ENCODE results near the gene DRC3. TPM values are rescaled to one million over a fixed set of nuclear protein-coding genes. Genes with fewer than 3 reads are reported as not detected.

Gene DRC3
- total and polyA plus RNA-seq, 4 donors: 0.61 to 1.5 (median 1.1) TPM

- WGBS: 98% methylated on average over 3 of the region's 3 CpGs
- H3K27me3 ChIP-seq (ENCODE audit: control insufficient read depth in 4 of 4, insufficient read depth in 4 of 4, low read length in 3 of 4): no peaks in the 10 kb centered on the region
- H3K4me3 ChIP-seq (ENCODE audit: low read depth in 1 of 3, low read length in 3 of 3): no peak overlapping the region
- H3K9ac ChIP-seq (ENCODE audit: low read depth in 1 of 2, low read length in 2 of 2): no peak overlapping the region
- no peaks in the 10 kb centered on the region for H3K36me3 ChIP-seq (ENCODE audit: control insufficient read depth in 4 of 4, insufficient read depth in 3 of 4, low read depth in 1 of 4, low read length in 3 of 4)
- H3K9me3 ChIP-seq (ENCODE audit: control insufficient read depth in 4 of 4, low read length in 3 of 4): no peaks in the 10 kb centered on the region
- peaks cover 0 to 3% (median 0%) of the 10 kb centered on the region in 4 donors for H3K4me1 ChIP-seq (ENCODE audit: control insufficient read depth in 4 of 4, insufficient read depth in 4 of 4, low read length in 3 of 4)
- H3K27ac ChIP-seq (ENCODE audit: low read depth in 1 of 2, low read length in 2 of 2): no peak overlapping the region
- DNase-seq (ENCODE audit: low spot score): no peak
- TF ChIP-seq YY1 (IDR thresholded peaks at IDR 0.05): no peak
- no peak for TF ChIP-seq REST (IDR thresholded peaks at IDR 0.05)
- no peak for TF ChIP-seq FOXA2 (IDR thresholded peaks at IDR 0.05)
- no peak for TF ChIP-seq SP1 (IDR thresholded peaks at IDR 0.05)
- no peak for TF ChIP-seq CTCF (IDR thresholded peaks at IDR 0.05; ENCODE audit: low read depth, low read length, missing input control)
- no peak for TF ChIP-seq ZBTB33 (IDR thresholded peaks at IDR 0.05)
- no peak for TF ChIP-seq MAX (IDR thresholded peaks at IDR 0.05)
- no peak for TF ChIP-seq TAF1 (conservative IDR thresholded peaks at IDR 0.05)
- TF ChIP-seq NR2F2 (IDR thresholded peaks at IDR 0.05): no peak
- TF ChIP-seq RXRA (IDR thresholded peaks at IDR 0.05): no peak
- no peak for TF ChIP-seq RAD21 (IDR thresholded peaks at IDR 0.05)
- no peak for TF ChIP-seq FOXA1 (IDR thresholded peaks at IDR 0.05)
- TF ChIP-seq ATF3 (IDR thresholded peaks at IDR 0.05): no peak
Measured at GRCh38 chr17:17952691-17953090, 20.0 kb upstream of the DRC3 start.

DNA sequence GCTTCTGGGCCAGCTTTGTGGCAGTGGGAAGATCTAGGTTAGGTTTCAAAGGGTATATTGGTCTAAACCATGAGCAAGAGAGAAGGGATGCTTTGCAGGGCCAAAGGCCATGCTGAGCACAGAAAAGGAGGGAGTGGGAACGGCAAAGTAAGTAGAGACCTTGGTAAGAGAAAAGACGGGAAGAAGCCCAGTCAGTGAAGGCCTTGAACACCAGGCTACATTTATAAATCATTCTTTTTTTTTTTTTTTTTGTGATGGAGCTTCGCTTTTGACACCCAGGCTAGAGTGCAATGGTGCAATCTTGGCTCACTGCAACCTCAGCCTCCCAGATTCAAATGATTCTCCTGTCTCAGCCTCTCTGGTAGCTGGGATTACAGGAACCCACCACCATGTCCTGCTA is 18.6 kb upstream of the DRC3 start:
- no peak overlapping the region for H3K9ac ChIP-seq (ENCODE audit: low read depth in 1 of 2, low read length in 2 of 2)
- WGBS: 96% methylated on average over 3 of the region's 3 CpGs
- H3K27me3 ChIP-seq (ENCODE audit: control insufficient read depth in 4 of 4, insufficient read depth in 4 of 4, low read length in 3 of 4): no peaks in the 10 kb centered on the region
- H3K27ac ChIP-seq (ENCODE audit: low read depth in 1 of 2, low read length in 2 of 2): no peak overlapping the region
- H3K36me3 ChIP-seq (ENCODE audit: control insufficient read depth in 4 of 4, insufficient read depth in 3 of 4, low read depth in 1 of 4, low read length in 3 of 4): no peaks in the 10 kb centered on the region
- no peaks in the 10 kb centered on the region for H3K9me3 ChIP-seq (ENCODE audit: control insufficient read depth in 4 of 4, low read length in 3 of 4)
- H3K4me3 ChIP-seq (ENCODE audit: low read depth in 1 of 3, low read length in 3 of 3): no peak overlapping the region
- H3K4me1 ChIP-seq (ENCODE audit: control insufficient read depth in 4 of 4, insufficient read depth in 4 of 4, low read length in 3 of 4): peaks cover 0 to 4% (median 0%) of the 10 kb centered on the region in 4 donors
- DNase-seq (ENCODE audit: low spot score): no peak
- TF ChIP-seq REST (IDR thresholded peaks at IDR 0.05) (no peak), FOXA2 (IDR thresholded peaks at IDR 0.05) (no peak), MAX (IDR thresholded peaks at IDR 0.05) (no peak), RAD21 (IDR thresholded peaks at IDR 0.05) (no peak), TAF1 (conservative IDR thresholded peaks at IDR 0.05) (no peak), YY1 (IDR thresholded peaks at IDR 0.05) (no peak), GABPA (IDR thresholded peaks at IDR 0.05 in 1 of 2, conservative IDR thresholded peaks at IDR 0.05 in 1 of 2) (no peak), SP1 (IDR thresholded peaks at IDR 0.05) (no peak), CTCF (IDR thresholded peaks at IDR 0.05; ENCODE audit: low read depth, low read length, missing input control) (no peak), EGR1 (IDR thresholded peaks at IDR 0.05; ENCODE audit: low read depth in 2 of 2) (no peak), HNF4A (conservative IDR thresholded peaks at IDR 0.05) (no peak), ATF3 (IDR thresholded peaks at IDR 0.05) (no peak), JUND (IDR thresholded peaks at IDR 0.05) (no peak)
